Body of pancreas (tissue), 4 donors: ENCODE results near the gene LELP1. TPM values are rescaled to one million over a fixed set of nuclear protein-coding genes. Genes with fewer than 3 reads are reported as not detected.

ENCODE experiments used
- ATAC-seq: fragments of 150-250 bp; one replicate; pipeline ENCODE4 v1.9.1; 2016
- DNase-seq, 4 donors: peaks; one replicate each; pipeline ENCODE4 v3.0.0-alpha.2; 2019
- H3K27ac ChIP-seq, 4 donors: fragments of 200-600 bp; sonication (generic); 1 replicate in 3 of 4; 2 replicates in 1 of 4; pipeline versions ENCODE4 v1.5.1 to v1.6.1; 2016 to 2019; ENCODE audit warnings: mild to moderate bottlenecking in 1 of 4, mixed read lengths in 1 of 4, moderate library complexity in 1 of 4
- H3K27me3 ChIP-seq, 2 donors: fragments of 200-600 bp; sonication (generic); one replicate each; pipeline ENCODE4 v1.6.0; 2016; ENCODE audit warnings: mild to moderate bottlenecking in 1 of 2
- H3K36me3 ChIP-seq, 2 donors: fragments of 200-600 bp; sonication (generic); replicated peaks in 1 of 2; 2 replicates each; pipeline ENCODE4 v1.5.1; 2016; ENCODE audit warnings: low read depth in 2 of 2; ENCODE audit not compliant: insufficient read depth in 1 of 2
- H3K4me1 ChIP-seq: fragments of 200-600 bp; sonication (generic); one replicate; pipeline ENCODE4 v1.6.0; 2016
- H3K4me3 ChIP-seq, 2 donors: fragments of 200-600 bp; sonication (generic); 1 replicate in 1 of 2; 2 replicates in 1 of 2; pipeline ENCODE4 v1.5.1; 2016 to 2019
- H3K9me3 ChIP-seq, 3 donors: fragments of 200-600 bp; sonication (generic); 1 replicate in 2 of 3; 2 replicates in 1 of 3; pipeline ENCODE4 v1.5.1; 2016
- POLR2A ChIP-seq, 3 donors: fragments of 450-650 bp; IDR thresholded peaks; one replicate each; pipeline ENCODE4 v1.6.1; 2016; ENCODE audit warnings: antibody characterized with exemption in 3 of 3, mild to moderate bottlenecking in 2 of 3
- WGBS, 2 donors: methylation state at CpG; one replicate each; pipeline ENCODE4 v1.1.5; 2017; 5-methylcytosine and 5-hydroxymethylcytosine counted together
- intact Hi-C: fragments of 100-400 bp; cut with DNase I; formaldehyde crosslinking; loops from one replicate; pipeline ENCODE4 v1.15.1; 2023
- total RNA-seq, 2 donors: library from RNA; depleted of rRNA; stranded (reverse); fragments of >200 nt; gene quantifications; one replicate each; pipeline ENCODE4 v1.1.0, GENCODE V29; 2016
- TF ChIP-seq, protein P1 (sequence below), 7 experiments: fragments of 450-650 bp in 4 of 7; fragments of 200-600 bp in 3 of 7; sonication (generic) in 3 of 7; IDR thresholded peaks; one replicate each; pipeline ENCODE4 v1.5.1; 2016 to 2019; ENCODE audit warnings: antibody characterized with exemption in 7 of 7

Gene LELP1
- total RNA-seq, 2 donors from 2014 or later, result not detected

GRCh38 chr1:153231363-153231762 lies 28.1 kb downstream of the LELP1 start:
- H3K36me3 ChIP-seq, result no peaks in the 10 kb centered on the region
- intact Hi-C loops, result no loop called here
- TF ChIP-seq, protein P1, sequence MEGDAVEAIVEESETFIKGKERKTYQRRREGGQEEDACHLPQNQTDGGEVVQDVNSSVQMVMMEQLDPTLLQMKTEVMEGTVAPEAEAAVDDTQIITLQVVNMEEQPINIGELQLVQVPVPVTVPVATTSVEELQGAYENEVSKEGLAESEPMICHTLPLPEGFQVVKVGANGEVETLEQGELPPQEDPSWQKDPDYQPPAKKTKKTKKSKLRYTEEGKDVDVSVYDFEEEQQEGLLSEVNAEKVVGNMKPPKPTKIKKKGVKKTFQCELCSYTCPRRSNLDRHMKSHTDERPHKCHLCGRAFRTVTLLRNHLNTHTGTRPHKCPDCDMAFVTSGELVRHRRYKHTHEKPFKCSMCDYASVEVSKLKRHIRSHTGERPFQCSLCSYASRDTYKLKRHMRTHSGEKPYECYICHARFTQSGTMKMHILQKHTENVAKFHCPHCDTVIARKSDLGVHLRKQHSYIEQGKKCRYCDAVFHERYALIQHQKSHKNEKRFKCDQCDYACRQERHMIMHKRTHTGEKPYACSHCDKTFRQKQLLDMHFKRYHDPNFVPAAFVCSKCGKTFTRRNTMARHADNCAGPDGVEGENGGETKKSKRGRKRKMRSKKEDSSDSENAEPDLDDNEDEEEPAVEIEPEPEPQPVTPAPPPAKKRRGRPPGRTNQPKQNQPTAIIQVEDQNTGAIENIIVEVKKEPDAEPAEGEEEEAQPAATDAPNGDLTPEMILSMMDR (IDR thresholded peaks at IDR 0.05), result no peak
- TF ChIP-seq POLR2A (IDR thresholded peaks at IDR 0.05), result no peak
- H3K4me3 ChIP-seq, result no peak overlapping the region
- no peaks in the 10 kb centered on the region for H3K4me1 ChIP-seq
- H3K27me3 ChIP-seq, result no peaks in the 10 kb centered on the region
- H3K9me3 ChIP-seq, result no peaks in the 10 kb centered on the region
- WGBS, 2 donors, result 80 to 94% methylated on average over 2 to 4 of the region's 4 CpGs
- no peak overlapping the region for H3K27ac ChIP-seq
- DNase-seq, result no peak
- no peak for ATAC-seq

- ATAC-seq, result no peak
- intact Hi-C loops, result no loop called here
- Histone ChIP-seq H3K27ac (no peak overlapping the region), H3K27me3 (no peaks in the 10 kb centered on the region), H3K9me3 (no peaks in the 10 kb centered on the region), H3K4me3 (no peak overlapping the region), H3K4me1 (no peaks in the 10 kb centered on the region), H3K36me3 (no peaks in the 10 kb centered on the region)
- WGBS, 2 donors, result 46 to 65% methylated on average over 2 of the region's 2 CpGs
- peak in 1 of 4 donors; percentile 25 for DNase-seq
- TF ChIP-seq POLR2A (IDR thresholded peaks at IDR 0.05), result no peak
- TF ChIP-seq, protein P1 (IDR thresholded peaks at IDR 0.05), result no peak
These were observed 28.6 kb downstream of the LELP1 start for GRCh38 chr1:153231785-153232184.

DNA sequence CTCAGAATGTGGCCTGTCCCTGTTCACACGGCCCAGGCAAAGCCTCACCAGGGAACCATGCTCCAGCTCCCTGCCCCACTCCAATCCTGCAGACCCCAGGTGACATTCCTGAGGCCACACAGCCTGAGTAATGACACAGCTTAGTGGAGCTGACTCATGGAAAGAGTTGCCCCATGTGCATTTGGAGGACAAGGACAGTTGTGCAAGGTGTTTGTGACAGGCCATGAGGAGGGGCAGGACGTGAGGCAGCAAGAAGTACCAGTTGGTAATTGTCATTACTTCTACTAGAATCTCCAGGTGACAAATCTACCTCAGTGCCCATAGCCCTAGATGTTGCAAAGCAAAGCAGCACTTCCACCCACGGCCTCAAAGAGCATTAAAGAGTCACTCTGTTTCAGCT lies 29.3 kb downstream of the LELP1 start:
- ATAC-seq (no peak), DNase-seq (no peak)
- H3K27me3 ChIP-seq, result no peaks in the 10 kb centered on the region
- WGBS, 2 donors, result 43 to 47% methylated on average over 3 of the region's 3 CpGs
- intact Hi-C loops, result no loop called here
- H3K9me3 ChIP-seq, result no peaks in the 10 kb centered on the region
- H3K4me1 ChIP-seq, result no peaks in the 10 kb centered on the region
- no peak overlapping the region for H3K27ac ChIP-seq
- H3K36me3 ChIP-seq, result no peaks in the 10 kb centered on the region
- H3K4me3 ChIP-seq, result no peak overlapping the region
- TF ChIP-seq, protein P1 (IDR thresholded peaks at IDR 0.05), result no peak
- TF ChIP-seq POLR2A (IDR thresholded peaks at IDR 0.05), result no peak

DNA sequence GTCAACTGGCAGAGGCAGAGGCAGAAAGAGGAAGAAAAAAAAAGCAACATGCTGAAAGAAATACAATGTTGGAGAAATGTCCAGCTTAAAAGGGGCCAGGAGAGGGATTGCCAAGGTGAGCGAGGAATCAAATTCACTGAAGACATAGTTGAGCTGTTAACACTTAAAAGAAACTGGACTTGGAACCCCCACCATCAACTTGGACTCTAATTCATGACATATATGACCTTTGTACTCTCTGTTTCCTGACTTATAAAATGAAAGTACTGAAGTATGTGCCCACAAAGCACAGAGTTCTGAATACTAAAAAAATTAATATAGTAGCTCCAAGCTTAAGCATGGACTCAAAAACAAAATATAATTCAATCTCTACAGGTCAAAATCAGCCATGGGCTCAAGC lies 30.2 kb downstream of the LELP1 start:
- no peaks in the 10 kb centered on the region for H3K9me3 ChIP-seq
- no peaks in the 10 kb centered on the region for H3K36me3 ChIP-seq
- H3K4me3 ChIP-seq, result no peak overlapping the region
- WGBS, 2 donors, result 78 to 91% methylated on average over 1 of the region's 1 CpG
- ATAC-seq (no peak), DNase-seq (no peak)
- no peaks in the 10 kb centered on the region for H3K27me3 ChIP-seq
- H3K4me1 ChIP-seq, result no peaks in the 10 kb centered on the region
- TF ChIP-seq, protein P1 (IDR thresholded peaks at IDR 0.05), result no peak
- TF ChIP-seq POLR2A (IDR thresholded peaks at IDR 0.05), result no peak
- intact Hi-C loops, result no loop called here
- H3K27ac ChIP-seq, result no peak overlapping the region

DNA sequence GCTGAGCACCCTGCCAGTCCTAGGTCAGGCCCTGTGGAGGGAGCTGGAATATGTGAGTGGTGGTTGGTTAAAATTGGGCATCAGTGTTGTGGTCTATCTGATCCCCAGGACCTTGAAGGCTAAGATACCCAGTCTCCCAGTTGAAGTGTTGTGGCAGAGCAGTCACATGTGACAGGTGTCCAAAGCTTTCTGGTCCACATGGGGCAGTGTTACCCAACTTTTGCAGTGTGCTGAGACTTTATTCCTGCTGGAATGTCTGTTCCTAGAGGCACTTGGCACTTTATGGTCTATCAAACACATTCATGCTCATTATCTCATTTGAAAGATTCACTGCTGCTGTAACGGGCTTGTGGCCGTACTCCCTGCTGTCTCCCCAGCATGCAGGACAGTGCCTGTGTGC lies 35.3 kb downstream of the LELP1 start:
- DNase-seq (no peak), ATAC-seq (no peak)
- Histone ChIP-seq H3K36me3 (no peaks in the 10 kb centered on the region), H3K27me3 (no peaks in the 10 kb centered on the region), H3K27ac (no peak overlapping the region), H3K4me1 (no peaks in the 10 kb centered on the region), H3K4me3 (no peak overlapping the region), H3K9me3 (no peaks in the 10 kb centered on the region)
- 58 to 73% methylated on average over 2 of the region's 2 CpGs for WGBS, 2 donors
- intact Hi-C loops, result no loop called here
- TF ChIP-seq POLR2A (IDR thresholded peaks at IDR 0.05), result no peak
- TF ChIP-seq, protein P1 (IDR thresholded peaks at IDR 0.05), result peak in 1 of 7 experiments; percentile 6
